Dedifferentiated amniotic fluid mesenchymal stem cell (primary cell): ENCODE results near the gene DNAJB6.

Experiments
- DNase-seq: peaks from one replicate; pipeline ENCODE4 v3.0.0-alpha.2; 2016; ENCODE audit errors: extremely low spot score

The DNAJB6 gene

DNA sequence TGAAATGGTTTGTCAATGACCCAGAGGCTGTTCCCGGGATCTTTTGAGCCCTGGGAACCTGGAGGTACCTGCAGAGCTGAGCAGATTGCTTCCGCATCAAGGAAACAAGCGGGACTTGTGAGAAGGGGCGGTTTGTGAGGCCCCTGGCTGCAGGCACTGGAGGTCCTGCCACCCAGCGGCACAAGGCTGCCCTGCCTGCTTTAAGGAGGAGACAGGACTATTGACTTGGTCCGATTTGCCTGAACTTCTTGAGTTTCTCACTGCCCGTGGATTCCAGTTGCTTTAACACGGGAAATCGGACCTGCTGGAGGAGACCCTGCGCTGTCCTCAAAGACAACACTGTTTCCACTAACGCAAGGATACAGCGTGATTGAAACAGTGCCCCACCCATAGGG lies 130.1 kb downstream of the DNAJB6 start:
- DNase-seq: no peak
